Liver (tissue), 3 donors: ENCODE data around the gene ORAI3.

Experiments used
- EGR1 ChIP-seq, 2 donors: IDR thresholded peaks; 2 replicates each; pipeline ENCODE4 v1.6.1; 2016 to 2018; ENCODE audit warnings: antibody characterized with exemption in 2 of 2, low read depth in 2 of 2
- FOXA1 ChIP-seq: IDR thresholded peaks from 2 replicates; pipeline ENCODE4 v1.6.1; 2016; ENCODE audit warnings: antibody characterized with exemption
- GABPA ChIP-seq, 2 donors: IDR thresholded peaks in 1 of 2; conservative IDR thresholded peaks in 1 of 2; 2 replicates each; pipeline ENCODE4 v1.6.1; 2016; ENCODE audit warnings: antibody characterized with exemption in 2 of 2, mild to moderate bottlenecking in 1 of 2, moderate library complexity in 1 of 2
- JUND ChIP-seq, 2 donors: IDR thresholded peaks; 2 replicates each; pipeline ENCODE4 v1.6.1; 2016; ENCODE audit warnings: antibody characterized with exemption in 2 of 2
- RAD21 ChIP-seq, 2 donors: IDR thresholded peaks; 2 replicates each; pipeline ENCODE4 v1.6.1; 2016; ENCODE audit warnings: antibody characterized with exemption in 2 of 2, mild to moderate bottlenecking in 2 of 2
- RXRA ChIP-seq, 2 donors: IDR thresholded peaks; 2 replicates each; pipeline ENCODE4 v1.6.1; 2017 to 2018; ENCODE audit warnings: antibody characterized with exemption in 2 of 2, mild to moderate bottlenecking in 1 of 2
- SP1 ChIP-seq: IDR thresholded peaks from 2 replicates; pipeline ENCODE4 v1.6.1; 2018; ENCODE audit warnings: antibody characterized with exemption, mild to moderate bottlenecking
- TAF1 ChIP-seq: conservative IDR thresholded peaks from 2 replicates; pipeline ENCODE4 v1.6.1; 2016; ENCODE audit warnings: antibody characterized with exemption, mild to moderate bottlenecking
- YY1 ChIP-seq: IDR thresholded peaks from 2 replicates; pipeline ENCODE4 v1.6.1; 2016; ENCODE audit warnings: antibody characterized with exemption, mild to moderate bottlenecking
- TF ChIP-seq, protein P1 (sequence below): fragments of 150-350 bp; IDR thresholded peaks from 2 replicates; pipeline ENCODE4 v1.5.1; 2017; ENCODE audit warnings: improper control_type of control experiment, low read depth, low read length; ENCODE audit not compliant: missing input control
- TF ChIP-seq, protein P2 (sequence below): IDR thresholded peaks from 2 replicates; pipeline ENCODE4 v1.6.1; 2016; ENCODE audit warnings: antibody characterized with exemption, mild to moderate bottlenecking
- TF ChIP-seq, protein P3 (sequence below): IDR thresholded peaks from 2 replicates; pipeline ENCODE4 v1.6.1; 2016; ENCODE audit warnings: antibody characterized with exemption
- TF ChIP-seq, protein P4 (sequence below): IDR thresholded peaks from 2 replicates; pipeline ENCODE4 v1.6.1; 2016; ENCODE audit warnings: antibody characterized with exemption
- donor health status: healthy.
- donor health status: healthy.

DNA sequence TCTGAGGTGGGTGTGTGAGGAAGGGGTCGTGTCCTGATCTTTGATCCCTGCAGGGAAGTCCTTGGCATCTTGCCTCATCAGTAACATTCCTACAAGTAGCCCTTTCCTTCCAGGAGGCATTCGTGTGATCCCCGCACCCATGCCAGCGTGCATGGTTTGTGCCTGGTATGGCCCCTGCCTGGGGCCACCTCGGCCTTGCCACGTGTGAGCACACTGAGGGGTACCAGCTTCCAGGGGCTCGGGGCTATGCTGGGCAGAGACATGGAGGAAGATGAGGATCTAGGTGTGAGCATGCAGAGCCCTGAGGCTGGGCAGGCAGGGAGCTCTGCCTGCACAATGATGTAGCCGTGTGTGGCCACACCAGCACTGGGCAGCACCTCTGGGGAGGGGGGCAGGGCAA is 42.2 kb downstream of the ORAI3 start:
- TF ChIP-seq EGR1 (IDR thresholded peaks at IDR 0.05; ENCODE audit: low read depth in 2 of 2) (no peak), TAF1 (no peak), RAD21 (IDR thresholded peaks at IDR 0.05) (no peak), GABPA (IDR thresholded peaks at IDR 0.05 in 1 of 2, conservative IDR thresholded peaks at IDR 0.05 in 1 of 2) (no peak), FOXA1 (no peak), SP1 (no peak), JUND (IDR thresholded peaks at IDR 0.05) (no peak), RXRA (IDR thresholded peaks at IDR 0.05) (no peak), YY1 (no peak)
- TF ChIP-seq, protein P1, sequence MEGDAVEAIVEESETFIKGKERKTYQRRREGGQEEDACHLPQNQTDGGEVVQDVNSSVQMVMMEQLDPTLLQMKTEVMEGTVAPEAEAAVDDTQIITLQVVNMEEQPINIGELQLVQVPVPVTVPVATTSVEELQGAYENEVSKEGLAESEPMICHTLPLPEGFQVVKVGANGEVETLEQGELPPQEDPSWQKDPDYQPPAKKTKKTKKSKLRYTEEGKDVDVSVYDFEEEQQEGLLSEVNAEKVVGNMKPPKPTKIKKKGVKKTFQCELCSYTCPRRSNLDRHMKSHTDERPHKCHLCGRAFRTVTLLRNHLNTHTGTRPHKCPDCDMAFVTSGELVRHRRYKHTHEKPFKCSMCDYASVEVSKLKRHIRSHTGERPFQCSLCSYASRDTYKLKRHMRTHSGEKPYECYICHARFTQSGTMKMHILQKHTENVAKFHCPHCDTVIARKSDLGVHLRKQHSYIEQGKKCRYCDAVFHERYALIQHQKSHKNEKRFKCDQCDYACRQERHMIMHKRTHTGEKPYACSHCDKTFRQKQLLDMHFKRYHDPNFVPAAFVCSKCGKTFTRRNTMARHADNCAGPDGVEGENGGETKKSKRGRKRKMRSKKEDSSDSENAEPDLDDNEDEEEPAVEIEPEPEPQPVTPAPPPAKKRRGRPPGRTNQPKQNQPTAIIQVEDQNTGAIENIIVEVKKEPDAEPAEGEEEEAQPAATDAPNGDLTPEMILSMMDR = no peak
- TF ChIP-seq, protein P2, sequence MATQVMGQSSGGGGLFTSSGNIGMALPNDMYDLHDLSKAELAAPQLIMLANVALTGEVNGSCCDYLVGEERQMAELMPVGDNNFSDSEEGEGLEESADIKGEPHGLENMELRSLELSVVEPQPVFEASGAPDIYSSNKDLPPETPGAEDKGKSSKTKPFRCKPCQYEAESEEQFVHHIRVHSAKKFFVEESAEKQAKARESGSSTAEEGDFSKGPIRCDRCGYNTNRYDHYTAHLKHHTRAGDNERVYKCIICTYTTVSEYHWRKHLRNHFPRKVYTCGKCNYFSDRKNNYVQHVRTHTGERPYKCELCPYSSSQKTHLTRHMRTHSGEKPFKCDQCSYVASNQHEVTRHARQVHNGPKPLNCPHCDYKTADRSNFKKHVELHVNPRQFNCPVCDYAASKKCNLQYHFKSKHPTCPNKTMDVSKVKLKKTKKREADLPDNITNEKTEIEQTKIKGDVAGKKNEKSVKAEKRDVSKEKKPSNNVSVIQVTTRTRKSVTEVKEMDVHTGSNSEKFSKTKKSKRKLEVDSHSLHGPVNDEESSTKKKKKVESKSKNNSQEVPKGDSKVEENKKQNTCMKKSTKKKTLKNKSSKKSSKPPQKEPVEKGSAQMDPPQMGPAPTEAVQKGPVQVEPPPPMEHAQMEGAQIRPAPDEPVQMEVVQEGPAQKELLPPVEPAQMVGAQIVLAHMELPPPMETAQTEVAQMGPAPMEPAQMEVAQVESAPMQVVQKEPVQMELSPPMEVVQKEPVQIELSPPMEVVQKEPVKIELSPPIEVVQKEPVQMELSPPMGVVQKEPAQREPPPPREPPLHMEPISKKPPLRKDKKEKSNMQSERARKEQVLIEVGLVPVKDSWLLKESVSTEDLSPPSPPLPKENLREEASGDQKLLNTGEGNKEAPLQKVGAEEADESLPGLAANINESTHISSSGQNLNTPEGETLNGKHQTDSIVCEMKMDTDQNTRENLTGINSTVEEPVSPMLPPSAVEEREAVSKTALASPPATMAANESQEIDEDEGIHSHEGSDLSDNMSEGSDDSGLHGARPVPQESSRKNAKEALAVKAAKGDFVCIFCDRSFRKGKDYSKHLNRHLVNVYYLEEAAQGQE = no peak
- TF ChIP-seq, protein P3, sequence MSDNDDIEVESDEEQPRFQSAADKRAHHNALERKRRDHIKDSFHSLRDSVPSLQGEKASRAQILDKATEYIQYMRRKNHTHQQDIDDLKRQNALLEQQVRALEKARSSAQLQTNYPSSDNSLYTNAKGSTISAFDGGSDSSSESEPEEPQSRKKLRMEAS = no peak
- TF ChIP-seq, protein P4, sequence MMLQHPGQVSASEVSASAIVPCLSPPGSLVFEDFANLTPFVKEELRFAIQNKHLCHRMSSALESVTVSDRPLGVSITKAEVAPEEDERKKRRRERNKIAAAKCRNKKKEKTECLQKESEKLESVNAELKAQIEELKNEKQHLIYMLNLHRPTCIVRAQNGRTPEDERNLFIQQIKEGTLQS = no peak
